Cardiac muscle cell (in vitro differentiated cells and primary cell): Measurements from ENCODE around the gene PLA2G2A. TPM values are rescaled to one million over a fixed set of nuclear protein-coding genes. Genes with fewer than 3 reads are reported as not detected.
A peak's percentile ranks its signal among the peaks of the same experiment; 100 is the strongest.

Source experiments
- DNase-seq, 2 donors: peaks; one replicate each; pipeline versions ENCODE4 v3.0.0 to v3.0.0-alpha.2; 2010 to 2017; ENCODE audit warnings: low read depth in 1 of 2, low spot score in 1 of 2
- H3K27ac ChIP-seq: fragments of 200-600 bp; sonication (generic); 2 replicates; pipeline ENCODE4 v1.5.1; 2016
- H3K27me3 ChIP-seq: fragments of 200-600 bp; sonication (generic); 2 replicates; pipeline ENCODE4 v1.6.0; 2016; ENCODE audit warnings: control low read depth
- H3K36me3 ChIP-seq: fragments of 200-600 bp; sonication (generic); 2 replicates; pipeline ENCODE4 v1.5.1; 2016; ENCODE audit warnings: control low read depth
- H3K4me1 ChIP-seq: fragments of 200-600 bp; sonication (generic); 2 replicates; pipeline ENCODE4 v1.8.1; 2017; ENCODE audit warnings: low read depth, mild to moderate bottlenecking, mixed run types
- H3K4me3 ChIP-seq: fragments of 200-600 bp; sonication (generic); 2 replicates; pipeline ENCODE4 v1.5.1; 2016; ENCODE audit warnings: mild to moderate bottlenecking
- H3K9me3 ChIP-seq: fragments of 200-600 bp; sonication (generic); 2 replicates; pipeline ENCODE4 v1.5.1; 2017; ENCODE audit warnings: low read depth, mild to moderate bottlenecking, control low read depth
- polyA plus RNA-seq: library from polyadenylated mRNA; unstranded; fragments of >200 nt; fragmentation: Nextera tagmentation; extraction: Ambion mirVana; gene quantifications from 2 replicates; pipeline ENCODE4 v1.2.1, GENCODE V29; 2016
- total RNA-seq: library from RNA; depleted of rRNA; stranded (reverse); fragments of >200 nt; gene quantifications from 2 replicates; pipeline ENCODE4 v1.2.3, GENCODE V29; 2016
- TF ChIP-seq, protein P1 (sequence below): IDR thresholded peaks from 2 replicates; pipeline ENCODE4 v1.5.1; 2012; ENCODE audit warnings: low read depth, mild to moderate bottlenecking, low read length

PLA2G2A gene
- total and polyA plus RNA-seq, 2 experiments from 2014 or later = 1.5 TPM; not detected in 1

DNA sequence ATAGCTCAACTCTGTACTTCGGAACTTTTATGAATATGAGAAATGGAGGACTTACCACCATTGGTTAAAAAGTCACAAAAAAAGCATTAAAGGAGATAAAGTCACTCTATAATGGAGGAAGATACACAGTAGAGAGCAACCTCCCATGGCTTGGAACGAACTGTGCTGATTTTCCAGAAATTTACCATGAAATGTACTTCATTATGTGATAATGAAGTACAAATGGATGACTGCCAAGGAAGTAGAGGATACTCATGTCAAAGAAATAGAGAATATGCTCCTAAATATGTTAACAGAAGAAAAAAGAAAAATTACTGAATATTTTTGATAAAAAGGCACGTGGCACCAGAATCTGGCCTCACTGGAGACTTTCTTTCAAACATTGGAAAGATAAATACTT is 32.4 kb downstream of the PLA2G2A start:
- H3K4me3 ChIP-seq = no peak overlapping the region
- H3K36me3 ChIP-seq = no peaks in the 10 kb centered on the region
- DNase-seq = peak in 1 of 2 donors; percentile 56
- no peaks in the 10 kb centered on the region for H3K9me3 ChIP-seq
- TF ChIP-seq, protein P1, sequence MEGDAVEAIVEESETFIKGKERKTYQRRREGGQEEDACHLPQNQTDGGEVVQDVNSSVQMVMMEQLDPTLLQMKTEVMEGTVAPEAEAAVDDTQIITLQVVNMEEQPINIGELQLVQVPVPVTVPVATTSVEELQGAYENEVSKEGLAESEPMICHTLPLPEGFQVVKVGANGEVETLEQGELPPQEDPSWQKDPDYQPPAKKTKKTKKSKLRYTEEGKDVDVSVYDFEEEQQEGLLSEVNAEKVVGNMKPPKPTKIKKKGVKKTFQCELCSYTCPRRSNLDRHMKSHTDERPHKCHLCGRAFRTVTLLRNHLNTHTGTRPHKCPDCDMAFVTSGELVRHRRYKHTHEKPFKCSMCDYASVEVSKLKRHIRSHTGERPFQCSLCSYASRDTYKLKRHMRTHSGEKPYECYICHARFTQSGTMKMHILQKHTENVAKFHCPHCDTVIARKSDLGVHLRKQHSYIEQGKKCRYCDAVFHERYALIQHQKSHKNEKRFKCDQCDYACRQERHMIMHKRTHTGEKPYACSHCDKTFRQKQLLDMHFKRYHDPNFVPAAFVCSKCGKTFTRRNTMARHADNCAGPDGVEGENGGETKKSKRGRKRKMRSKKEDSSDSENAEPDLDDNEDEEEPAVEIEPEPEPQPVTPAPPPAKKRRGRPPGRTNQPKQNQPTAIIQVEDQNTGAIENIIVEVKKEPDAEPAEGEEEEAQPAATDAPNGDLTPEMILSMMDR = no peak
- no peaks in the 10 kb centered on the region for H3K27me3 ChIP-seq
- no peak overlapping the region for H3K27ac ChIP-seq
- no peaks in the 10 kb centered on the region for H3K4me1 ChIP-seq

DNA sequence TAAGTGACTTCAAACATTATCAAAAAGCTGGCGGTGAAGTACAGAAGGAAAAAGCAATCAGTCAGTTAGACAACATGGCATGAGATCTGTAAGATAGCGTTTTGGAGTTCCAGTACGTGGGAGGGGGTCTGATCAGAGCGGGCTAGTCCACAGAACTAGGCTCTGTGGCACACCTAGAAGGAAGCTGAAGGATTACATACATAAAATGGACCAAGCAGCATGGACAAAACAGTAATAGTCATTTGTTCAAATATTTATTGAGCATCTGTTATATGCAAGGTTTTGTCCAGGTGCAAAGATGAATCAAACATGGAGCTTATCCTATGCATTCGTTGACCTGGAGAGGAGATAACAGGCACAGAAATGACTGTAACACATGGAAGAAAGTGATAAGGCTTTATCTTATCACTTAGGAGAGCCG is 33.1 kb downstream of the PLA2G2A start:
- Histone ChIP-seq H3K9me3 (no peaks in the 10 kb centered on the region), H3K4me3 (no peak overlapping the region), H3K36me3 (no peaks in the 10 kb centered on the region), H3K27me3 (no peaks in the 10 kb centered on the region), H3K4me1 (no peaks in the 10 kb centered on the region), H3K27ac (no peak overlapping the region)
- DNase-seq = no peak
- TF ChIP-seq, protein P1 = no peak

DNA sequence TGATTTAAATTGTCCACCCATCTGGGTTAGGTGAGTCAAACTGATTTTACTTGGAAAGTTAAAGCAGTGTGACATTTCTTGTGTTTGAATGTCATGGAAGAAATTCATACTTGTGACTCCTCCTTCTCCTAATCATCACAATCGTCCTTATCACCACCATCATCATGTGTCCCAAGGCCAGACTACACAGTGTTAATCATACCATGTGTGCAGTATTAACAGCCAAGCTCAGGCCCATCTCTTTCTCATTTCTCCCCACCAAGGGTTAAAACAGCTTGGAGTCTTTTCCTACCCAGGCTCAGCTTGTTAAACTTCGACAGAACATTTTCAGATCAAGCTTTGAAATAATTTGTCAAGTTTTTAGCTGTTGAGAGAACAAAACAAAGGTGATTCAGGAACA is 33.5 kb downstream of the PLA2G2A start:
- Histone ChIP-seq H3K36me3 (no peaks in the 10 kb centered on the region), H3K4me1 (no peaks in the 10 kb centered on the region), H3K27ac (no peak overlapping the region), H3K4me3 (no peak overlapping the region), H3K9me3 (no peaks in the 10 kb centered on the region), H3K27me3 (no peaks in the 10 kb centered on the region)
- TF ChIP-seq, protein P1 = no peak
- no peak for DNase-seq

DNA sequence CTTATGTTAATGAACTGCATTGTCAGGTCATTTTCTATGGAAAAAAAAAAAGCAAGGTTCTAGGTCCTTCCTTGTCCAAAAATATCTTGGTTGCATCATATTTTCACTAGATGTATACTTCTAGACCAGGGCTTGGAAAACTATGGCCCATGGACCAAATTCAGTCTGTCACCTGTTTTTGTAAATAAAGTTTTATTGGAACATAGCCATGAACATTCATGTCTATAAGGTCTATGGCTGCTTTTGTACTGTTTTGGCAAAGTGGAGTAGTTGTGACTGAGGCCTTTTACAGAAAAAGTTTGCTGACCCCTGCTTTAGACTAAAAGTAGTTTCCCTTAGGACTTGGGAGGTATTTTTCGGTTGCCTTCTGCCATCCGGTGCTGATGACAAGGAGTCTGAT is 36.8 kb downstream of the PLA2G2A start:
- DNase-seq = no peak
- Histone ChIP-seq H3K4me1 (no peaks in the 10 kb centered on the region), H3K27me3 (no peaks in the 10 kb centered on the region), H3K27ac (no peak overlapping the region), H3K9me3 (no peaks in the 10 kb centered on the region), H3K36me3 (no peaks in the 10 kb centered on the region), H3K4me3 (no peak overlapping the region)
- TF ChIP-seq, protein P1 = no peak

DNA sequence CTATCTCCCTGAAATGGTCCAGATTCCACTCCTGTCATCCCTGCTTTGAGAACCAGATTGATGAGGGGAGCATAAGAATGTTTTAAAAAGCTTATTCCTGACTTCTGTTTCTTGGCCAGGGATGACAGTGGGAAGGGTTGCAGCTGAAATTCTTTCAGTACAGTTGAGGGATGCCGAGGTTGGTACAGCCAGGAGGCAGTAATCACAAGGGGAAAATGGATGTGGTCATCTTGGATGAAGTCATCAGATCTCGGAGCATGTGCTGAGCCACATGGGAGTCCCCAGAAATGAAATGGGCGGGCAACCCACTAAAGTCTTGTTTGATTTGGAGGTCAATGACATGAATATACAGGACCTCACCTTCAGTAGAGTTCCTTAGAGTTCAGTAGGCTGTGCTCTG is 37.3 kb downstream of the PLA2G2A start:
- H3K9me3 ChIP-seq = no peaks in the 10 kb centered on the region
- H3K27ac ChIP-seq = no peak overlapping the region
- TF ChIP-seq, protein P1 = no peak
- no peak overlapping the region for H3K4me3 ChIP-seq
- DNase-seq = peak in 1 of 2 donors; percentile 35
- no peaks in the 10 kb centered on the region for H3K27me3 ChIP-seq
- H3K36me3 ChIP-seq = no peaks in the 10 kb centered on the region
- H3K4me1 ChIP-seq = no peaks in the 10 kb centered on the region

DNA sequence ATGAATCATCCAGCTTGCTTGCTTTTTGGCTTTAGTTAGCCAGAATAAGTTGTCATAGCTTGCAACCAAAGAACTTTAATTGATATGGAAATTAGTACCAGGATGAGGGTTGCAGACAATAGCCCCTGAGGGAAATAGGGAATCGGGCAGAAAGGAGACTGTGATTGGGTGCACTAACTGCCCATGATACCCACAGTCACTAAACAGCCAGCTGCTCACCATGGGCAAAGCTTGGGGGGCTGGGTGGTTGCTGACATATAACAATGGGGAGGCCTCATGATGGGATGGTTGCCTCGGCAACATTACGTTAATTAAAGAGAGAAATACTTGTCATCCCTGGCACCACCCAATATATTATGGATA is 38.2 kb downstream of the PLA2G2A start:
- Histone ChIP-seq H3K36me3 (no peaks in the 10 kb centered on the region), H3K4me3 (no peak overlapping the region), H3K4me1 (no peaks in the 10 kb centered on the region), H3K9me3 (no peaks in the 10 kb centered on the region), H3K27me3 (no peaks in the 10 kb centered on the region), H3K27ac (no peak overlapping the region)
- no peak for DNase-seq
- TF ChIP-seq, protein P1 = no peak
